ENCODE measurements around the gene MICAL2.

MICAL2 gene

GRCh38 chr11:12235553-12235946, 125.2 kb downstream of the MICAL2 start:
- DNase-seq = no peak

- DNase-seq = no peak
Measured at GRCh38 chr11:12235947-12236743, 125.8 kb downstream of the MICAL2 start.

GRCh38 chr11:12236744-12237101, 126.3 kb downstream of the MICAL2 start:
- no peak for DNase-seq

GRCh38 chr11:12237381-12237784, 127.0 kb downstream of the MICAL2 start:
- no peak for DNase-seq

- DNase-seq = no peak
Measured at GRCh38 chr11:12238420-12238819, 128.0 kb downstream of the MICAL2 start.

GRCh38 chr11:12239396-12239795, 129.0 kb downstream of the MICAL2 start:
- DNase-seq = no peak

- no peak for DNase-seq
Measured at GRCh38 chr11:12239804-12240371, 129.5 kb downstream of the MICAL2 start.

GRCh38 chr11:12240677-12241076, 130.3 kb downstream of the MICAL2 start:
- DNase-seq = no peak

GRCh38 chr11:12241401-12241800, 131.0 kb downstream of the MICAL2 start:
- no peak for DNase-seq

GRCh38 chr11:12241971-12242672, 131.7 kb downstream of the MICAL2 start:
- DNase-seq = no peak

GRCh38 chr11:12242966-12243365, 132.6 kb downstream of the MICAL2 start:
- no peak for DNase-seq

GRCh38 chr11:12243486-12243885, 133.1 kb downstream of the MICAL2 start:
- DNase-seq = no peak

GRCh38 chr11:12243911-12244550, 133.6 kb downstream of the MICAL2 start:
- no peak for DNase-seq

GRCh38 chr11:12245091-12245490, 134.7 kb downstream of the MICAL2 start:
- no peak for DNase-seq

- no peak for DNase-seq
Measured at GRCh38 chr11:12245549-12246016, 135.2 kb downstream of the MICAL2 start.

- DNase-seq = no peak
Measured at GRCh38 chr11:12246147-12246546, 135.8 kb downstream of the MICAL2 start.

GRCh38 chr11:12246989-12247388, 136.6 kb downstream of the MICAL2 start:
- no peak for DNase-seq

GRCh38 chr11:12247543-12248254, 137.3 kb downstream of the MICAL2 start:
- no peak for DNase-seq

- peak; percentile 83 for DNase-seq
Measured at GRCh38 chr11:12248330-12248729, 137.9 kb downstream of the MICAL2 start.

GRCh38 chr11:12249590-12250260, 139.3 kb downstream of the MICAL2 start:
- peak; percentile 33 for DNase-seq

GRCh38 chr11:12251666-12252560, 141.5 kb downstream of the MICAL2 start:
- DNase-seq = no peak
